ENCODE results near the gene APLP2.
"Not testable (repeated sequence)": the region's sequence is repeated elsewhere in the genome, so short reads cannot be mapped to it uniquely, and the experiment has no call there.

The APLP2 gene

DNA sequence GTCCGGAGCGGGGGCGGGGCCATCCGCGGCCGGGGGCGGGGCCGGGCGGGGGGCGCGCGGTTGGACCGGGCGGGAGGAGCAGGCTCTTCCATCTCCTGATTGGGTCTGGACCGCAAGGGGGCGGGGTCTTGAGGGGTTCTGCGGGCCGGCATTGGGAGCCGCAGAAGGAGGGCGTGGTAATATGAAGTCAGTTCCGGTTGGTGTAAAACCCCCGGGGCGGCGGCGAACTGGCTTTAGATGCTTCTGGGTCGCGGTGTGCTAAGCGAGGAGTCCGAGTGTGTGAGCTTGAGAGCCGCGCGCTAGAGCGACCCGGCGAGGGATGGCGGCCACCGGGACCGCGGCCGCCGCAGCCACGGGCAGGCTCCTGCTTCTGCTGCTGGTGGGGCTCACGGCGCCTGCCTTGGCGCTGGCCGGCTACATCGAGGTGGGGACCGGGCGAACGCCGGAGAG, at the start of gene APLP2:
TSS of gene APLP2 (plus strand) at position 236 of the 450 bp plus-strand sequence. CDS start at position 320, 84 bp downstream.
- H3K9me3 ChIP-seq (ENCODE audit: control insufficient read depth, low read length): no peaks in the 10 kb centered on the region
- peak within 1 kb of the TSS; percentile 61 for H3K4me3 ChIP-seq (ENCODE audit: low read length)
- H3K9ac ChIP-seq (ENCODE audit: low read length): peak within 1 kb of the TSS; percentile 83
- peaks cover 25% of the 10 kb centered on the region for H3K4me1 ChIP-seq (ENCODE audit: control insufficient read depth, insufficient read depth, low read length)
- no peaks in the 10 kb centered on the region for H3K36me3 ChIP-seq (ENCODE audit: control insufficient read depth, insufficient read depth, low read length)
- no peaks in the 10 kb centered on the region for H3K27me3 ChIP-seq (ENCODE audit: control insufficient read depth, insufficient read depth, low read length)

DNA sequence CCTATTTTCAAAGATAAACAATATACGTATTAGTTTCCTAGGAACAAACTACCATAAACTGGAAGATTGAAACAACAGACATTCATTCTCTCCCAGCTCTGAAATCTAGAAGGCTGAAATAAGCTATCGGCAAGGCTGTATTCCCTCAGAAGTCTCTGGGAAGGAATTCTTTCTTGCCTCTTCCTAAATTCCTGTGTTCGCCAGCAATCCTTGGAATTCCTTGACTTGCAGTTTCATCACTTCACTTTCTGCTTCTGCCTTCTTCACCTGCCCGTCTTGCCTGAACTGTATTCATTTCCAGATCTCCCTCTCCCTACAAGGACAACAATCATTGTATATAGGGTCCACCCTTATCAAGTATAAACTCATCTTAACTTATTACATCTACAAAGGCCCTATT, 49.4 kb upstream of the APLP2 start:
- no peak overlapping the region for H3K9ac ChIP-seq (ENCODE audit: low read length)
- no peaks in the 10 kb centered on the region for H3K4me1 ChIP-seq (ENCODE audit: control insufficient read depth, insufficient read depth, low read length)
- H3K36me3 ChIP-seq (ENCODE audit: control insufficient read depth, insufficient read depth, low read length): no peaks in the 10 kb centered on the region
- H3K9me3 ChIP-seq (ENCODE audit: control insufficient read depth, low read length): no peaks in the 10 kb centered on the region
- no peak overlapping the region for H3K4me3 ChIP-seq (ENCODE audit: low read length)
- H3K27me3 ChIP-seq (ENCODE audit: control insufficient read depth, insufficient read depth, low read length): no peaks in the 10 kb centered on the region

DNA sequence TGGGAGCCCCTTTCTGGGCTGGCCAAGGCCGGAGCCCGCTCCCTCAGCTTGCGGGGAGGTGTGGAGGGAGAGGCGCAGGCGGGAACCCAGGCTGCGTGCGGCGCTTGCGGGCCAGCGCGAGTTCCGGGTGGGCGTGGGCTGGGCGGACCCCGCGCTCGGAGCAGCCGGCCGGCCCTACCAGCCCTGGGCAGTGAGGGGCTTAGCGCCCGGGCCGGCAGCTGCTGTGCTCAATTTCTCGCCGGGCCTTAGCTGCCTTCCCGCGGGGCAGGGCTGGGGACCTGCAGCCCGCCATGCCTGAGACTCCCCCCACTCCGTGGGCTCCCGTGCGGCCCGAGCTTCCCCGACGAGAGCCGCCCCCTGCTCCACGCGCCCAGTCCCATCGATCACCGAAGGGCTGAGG, 48.1 kb upstream of the APLP2 start:
- H3K9ac ChIP-seq (ENCODE audit: low read length); H3K36me3 ChIP-seq (ENCODE audit: control insufficient read depth, insufficient read depth, low read length); H3K4me3 ChIP-seq (ENCODE audit: low read length); H3K9me3 ChIP-seq (ENCODE audit: control insufficient read depth, low read length); H3K4me1 ChIP-seq (ENCODE audit: control insufficient read depth, insufficient read depth, low read length); H3K27me3 ChIP-seq (ENCODE audit: control insufficient read depth, insufficient read depth, low read length): not testable (repeated sequence)

DNA sequence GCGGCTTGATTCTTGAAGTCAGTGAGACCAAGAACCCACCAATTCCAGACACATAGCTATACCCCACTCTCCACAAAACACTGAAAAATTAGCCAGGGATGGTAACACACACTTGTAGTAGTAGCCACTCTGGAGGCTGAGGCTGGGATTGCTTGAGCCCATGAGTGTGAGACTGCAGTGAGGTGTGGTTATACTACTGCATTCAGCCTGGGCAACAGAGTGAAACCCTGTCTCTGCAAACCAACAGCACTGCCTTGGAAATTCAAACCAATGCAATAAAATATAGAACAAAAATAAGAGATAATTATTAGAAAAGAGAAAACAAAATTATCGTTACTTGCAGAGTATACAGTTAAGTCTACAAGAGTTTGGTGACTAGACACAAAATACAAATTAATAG, 46.9 kb upstream of the APLP2 start:
- H3K27me3 ChIP-seq (ENCODE audit: control insufficient read depth, insufficient read depth, low read length): no peaks in the 10 kb centered on the region
- no peaks in the 10 kb centered on the region for H3K36me3 ChIP-seq (ENCODE audit: control insufficient read depth, insufficient read depth, low read length)
- no peaks in the 10 kb centered on the region for H3K4me1 ChIP-seq (ENCODE audit: control insufficient read depth, insufficient read depth, low read length)
- no peaks in the 10 kb centered on the region for H3K9me3 ChIP-seq (ENCODE audit: control insufficient read depth, low read length)
- no peak overlapping the region for H3K4me3 ChIP-seq (ENCODE audit: low read length)
- H3K9ac ChIP-seq (ENCODE audit: low read length): no peak overlapping the region

DNA sequence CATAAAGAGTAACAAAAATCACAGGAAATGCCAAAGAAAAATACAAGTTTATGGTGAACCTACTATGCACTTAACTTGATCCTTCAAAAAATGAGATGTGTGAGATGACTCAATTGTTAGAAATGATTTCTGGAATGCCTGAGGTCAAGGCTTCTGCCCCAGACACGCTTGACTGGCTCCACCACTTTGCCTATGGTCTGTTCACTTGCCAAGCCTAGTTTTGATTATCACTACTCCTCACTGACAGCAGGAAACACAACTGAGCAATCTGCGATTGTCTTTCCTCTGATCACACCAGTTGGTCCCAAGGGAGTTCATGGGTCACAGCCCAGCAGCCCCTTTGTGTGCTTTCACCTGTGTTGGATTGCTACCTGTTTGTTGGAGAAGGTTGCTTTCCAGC, 46.5 kb upstream of the APLP2 start:
- no peaks in the 10 kb centered on the region for H3K27me3 ChIP-seq (ENCODE audit: control insufficient read depth, insufficient read depth, low read length)
- H3K4me1 ChIP-seq (ENCODE audit: control insufficient read depth, insufficient read depth, low read length): no peaks in the 10 kb centered on the region
- no peaks in the 10 kb centered on the region for H3K36me3 ChIP-seq (ENCODE audit: control insufficient read depth, insufficient read depth, low read length)
- H3K9ac ChIP-seq (ENCODE audit: low read length): no peak overlapping the region
- H3K9me3 ChIP-seq (ENCODE audit: control insufficient read depth, low read length): no peaks in the 10 kb centered on the region
- H3K4me3 ChIP-seq (ENCODE audit: low read length): no peak overlapping the region

DNA sequence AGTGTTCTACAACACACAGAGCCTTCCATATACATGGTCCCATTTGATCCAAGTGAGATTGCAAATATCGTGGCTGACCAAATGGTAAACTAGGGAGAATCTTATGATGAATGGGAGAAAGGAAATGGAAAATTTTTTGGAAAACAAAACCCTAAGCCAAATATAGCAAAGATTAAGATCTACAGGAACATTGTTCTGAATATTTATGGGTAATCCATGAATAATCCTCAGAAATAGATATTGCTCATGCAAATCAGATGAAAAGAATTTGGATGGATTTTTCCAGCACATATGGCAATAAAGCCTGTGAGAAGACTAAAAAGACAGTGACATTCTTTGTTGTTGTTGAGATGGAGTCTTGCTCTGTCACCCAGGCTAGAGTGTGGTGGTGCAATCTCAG, 45.3 kb upstream of the APLP2 start:
- no peak overlapping the region for H3K4me3 ChIP-seq (ENCODE audit: low read length)

DNA sequence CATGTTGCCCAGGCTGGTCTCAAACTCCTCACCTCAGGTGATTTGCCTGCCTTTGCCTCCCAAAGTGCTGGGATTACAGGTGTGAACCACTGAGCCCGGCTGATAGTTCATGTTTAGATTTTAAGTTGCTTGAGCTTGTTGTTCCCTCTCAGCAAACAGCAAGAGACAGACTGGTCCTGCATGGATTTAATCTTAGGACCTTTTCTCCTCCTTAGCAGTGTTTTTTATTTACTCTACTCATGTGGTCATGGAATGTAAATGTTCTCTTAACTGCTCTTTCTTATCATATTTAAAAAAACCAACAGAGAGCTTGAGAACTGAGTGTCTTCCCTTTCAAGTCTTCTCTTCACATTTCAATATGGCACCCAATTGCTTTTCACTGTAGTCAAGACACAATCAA, 44.3 kb upstream of the APLP2 start:
- no peaks in the 10 kb centered on the region for H3K36me3 ChIP-seq (ENCODE audit: control insufficient read depth, insufficient read depth, low read length)
- H3K9me3 ChIP-seq (ENCODE audit: control insufficient read depth, low read length): no peaks in the 10 kb centered on the region
- H3K4me1 ChIP-seq (ENCODE audit: control insufficient read depth, insufficient read depth, low read length): no peaks in the 10 kb centered on the region
- no peak overlapping the region for H3K4me3 ChIP-seq (ENCODE audit: low read length)
- no peaks in the 10 kb centered on the region for H3K27me3 ChIP-seq (ENCODE audit: control insufficient read depth, insufficient read depth, low read length)
- H3K9ac ChIP-seq (ENCODE audit: low read length): no peak overlapping the region

More for the DNA sequence above, 45.3 kb upstream of the APLP2 start:
- H3K9me3 ChIP-seq (ENCODE audit: control insufficient read depth, low read length): no peaks in the 10 kb centered on the region
- H3K27me3 ChIP-seq (ENCODE audit: control insufficient read depth, insufficient read depth, low read length): no peaks in the 10 kb centered on the region
- no peaks in the 10 kb centered on the region for H3K36me3 ChIP-seq (ENCODE audit: control insufficient read depth, insufficient read depth, low read length)
- no peak overlapping the region for H3K9ac ChIP-seq (ENCODE audit: low read length)
- no peaks in the 10 kb centered on the region for H3K4me1 ChIP-seq (ENCODE audit: control insufficient read depth, insufficient read depth, low read length)

DNA sequence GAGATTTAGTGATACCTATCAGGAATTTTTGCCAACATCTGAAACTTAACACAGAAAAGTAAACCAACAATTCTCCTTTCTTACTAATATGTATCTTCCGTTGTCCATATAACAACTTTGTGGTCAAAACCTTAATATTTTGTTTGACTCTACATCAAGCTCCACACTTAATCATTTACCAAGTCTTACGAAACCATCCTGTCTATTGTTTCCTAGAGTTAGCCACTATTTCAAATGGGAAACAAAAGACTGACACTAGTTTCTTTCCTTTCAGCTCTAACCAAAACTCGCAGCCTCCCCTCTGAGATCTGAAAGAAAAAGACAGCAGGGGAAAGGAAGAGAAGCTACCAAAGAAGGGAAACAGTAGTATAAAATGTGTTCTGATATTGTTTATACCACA, 40.6 kb upstream of the APLP2 start:
- no peak overlapping the region for H3K4me3 ChIP-seq (ENCODE audit: low read length)
- H3K36me3 ChIP-seq (ENCODE audit: control insufficient read depth, insufficient read depth, low read length): no peaks in the 10 kb centered on the region
- no peaks in the 10 kb centered on the region for H3K4me1 ChIP-seq (ENCODE audit: control insufficient read depth, insufficient read depth, low read length)
- H3K27me3 ChIP-seq (ENCODE audit: control insufficient read depth, insufficient read depth, low read length): no peaks in the 10 kb centered on the region
- H3K9me3 ChIP-seq (ENCODE audit: control insufficient read depth, low read length): no peaks in the 10 kb centered on the region
- H3K9ac ChIP-seq (ENCODE audit: low read length): no peak overlapping the region

DNA sequence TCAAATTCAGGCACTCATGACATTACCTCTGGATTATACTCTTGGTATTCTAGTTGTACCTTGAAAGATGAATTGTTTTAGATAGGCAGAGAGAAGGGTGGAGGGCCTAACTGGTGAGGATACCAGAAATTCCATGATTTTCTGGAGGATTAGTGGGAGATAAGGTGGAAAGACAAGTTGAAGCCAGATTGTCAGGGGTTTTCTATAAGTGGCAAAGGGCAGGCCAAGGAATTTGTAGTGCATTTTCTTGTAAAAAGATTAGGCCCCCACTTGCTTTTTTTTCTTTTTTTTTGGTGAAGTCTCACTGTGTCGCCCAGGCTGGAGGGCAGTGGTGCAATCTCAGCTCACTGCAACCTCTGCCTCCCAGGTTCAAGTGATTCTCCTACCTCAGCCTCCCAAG, 38.6 kb upstream of the APLP2 start:
- Histone ChIP-seq H3K4me1 (ENCODE audit: control insufficient read depth, insufficient read depth, low read length) (no peaks in the 10 kb centered on the region), H3K36me3 (ENCODE audit: control insufficient read depth, insufficient read depth, low read length) (no peaks in the 10 kb centered on the region), H3K4me3 (ENCODE audit: low read length) (no peak overlapping the region), H3K9ac (ENCODE audit: low read length) (no peak overlapping the region), H3K9me3 (ENCODE audit: control insufficient read depth, low read length) (no peaks in the 10 kb centered on the region), H3K27me3 (ENCODE audit: control insufficient read depth, insufficient read depth, low read length) (no peaks in the 10 kb centered on the region)

DNA sequence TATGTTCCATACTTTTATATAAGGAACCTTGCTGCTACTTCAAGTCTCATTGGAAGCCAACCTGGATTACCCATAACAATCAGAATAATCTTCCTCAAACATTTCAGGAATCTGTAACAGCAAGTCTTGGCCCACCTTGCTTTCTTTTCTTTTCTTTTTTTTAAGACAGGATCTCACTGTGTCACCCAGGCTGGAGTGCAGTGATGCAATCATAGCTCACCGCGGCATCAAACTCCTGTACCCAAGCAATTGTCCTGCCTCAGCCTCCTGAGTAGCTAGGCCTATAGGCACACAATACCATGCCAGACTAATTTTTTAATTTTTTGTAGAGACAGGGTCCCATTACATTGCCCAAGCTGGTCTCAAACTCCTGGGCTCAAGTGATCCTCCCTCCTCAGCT, 37.7 kb upstream of the APLP2 start:
- Histone ChIP-seq H3K9ac (ENCODE audit: low read length) (no peak overlapping the region), H3K36me3 (ENCODE audit: control insufficient read depth, insufficient read depth, low read length) (no peaks in the 10 kb centered on the region), H3K9me3 (ENCODE audit: control insufficient read depth, low read length) (no peaks in the 10 kb centered on the region), H3K4me3 (ENCODE audit: low read length) (no peak overlapping the region), H3K27me3 (ENCODE audit: control insufficient read depth, insufficient read depth, low read length) (no peaks in the 10 kb centered on the region), H3K4me1 (ENCODE audit: control insufficient read depth, insufficient read depth, low read length) (no peaks in the 10 kb centered on the region)

DNA sequence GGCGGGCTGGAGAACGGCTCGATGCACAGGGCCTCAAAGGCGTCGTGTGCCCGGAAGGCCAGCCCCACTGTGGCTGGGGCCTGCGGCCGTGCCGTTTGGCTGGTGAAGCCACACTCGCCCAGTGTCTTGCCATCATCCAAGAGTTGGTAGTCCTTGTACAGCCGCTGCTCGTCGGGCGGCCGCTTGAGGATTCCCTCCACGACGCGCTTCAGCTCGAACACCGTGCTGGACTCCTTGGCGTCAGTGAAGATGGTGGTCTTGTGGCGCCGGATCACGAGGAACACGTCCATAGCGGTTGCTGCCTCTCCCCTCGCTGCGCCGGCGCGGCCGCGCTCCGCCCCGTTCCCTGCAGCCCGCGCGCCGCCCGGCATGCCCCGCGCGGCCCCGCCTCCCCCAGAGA, 36.8 kb upstream of the APLP2 start:
- Histone ChIP-seq H3K4me3 (ENCODE audit: low read length) (no peak overlapping the region), H3K27me3 (ENCODE audit: control insufficient read depth, insufficient read depth, low read length) (no peaks in the 10 kb centered on the region), H3K9ac (ENCODE audit: low read length) (no peak overlapping the region), H3K36me3 (ENCODE audit: control insufficient read depth, insufficient read depth, low read length) (no peaks in the 10 kb centered on the region), H3K9me3 (ENCODE audit: control insufficient read depth, low read length) (no peaks in the 10 kb centered on the region), H3K4me1 (ENCODE audit: control insufficient read depth, insufficient read depth, low read length) (no peaks in the 10 kb centered on the region)

DNA sequence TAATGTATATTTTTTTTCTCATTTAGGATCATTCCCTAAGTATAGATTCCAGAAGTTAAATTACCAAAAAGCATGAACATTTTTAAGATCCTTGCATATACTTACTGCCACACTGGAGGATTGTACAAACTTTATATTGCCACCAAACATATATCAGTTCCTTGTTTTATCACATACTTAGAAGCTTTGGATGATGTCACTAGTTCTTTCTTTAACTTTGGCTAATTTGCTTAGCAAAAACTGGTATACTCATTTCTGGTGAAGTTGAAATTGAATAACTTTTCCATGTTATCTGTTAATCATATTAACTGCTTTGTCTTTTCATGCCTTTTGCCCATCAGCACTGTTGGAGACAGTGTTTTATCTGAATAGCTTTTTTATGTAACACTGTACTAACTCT, 35.5 kb upstream of the APLP2 start:
- H3K36me3 ChIP-seq (ENCODE audit: control insufficient read depth, insufficient read depth, low read length): no peaks in the 10 kb centered on the region
- H3K27me3 ChIP-seq (ENCODE audit: control insufficient read depth, insufficient read depth, low read length): no peaks in the 10 kb centered on the region
- no peak overlapping the region for H3K9ac ChIP-seq (ENCODE audit: low read length)
- H3K4me3 ChIP-seq (ENCODE audit: low read length): no peak overlapping the region
- no peaks in the 10 kb centered on the region for H3K9me3 ChIP-seq (ENCODE audit: control insufficient read depth, low read length)
- no peaks in the 10 kb centered on the region for H3K4me1 ChIP-seq (ENCODE audit: control insufficient read depth, insufficient read depth, low read length)

DNA sequence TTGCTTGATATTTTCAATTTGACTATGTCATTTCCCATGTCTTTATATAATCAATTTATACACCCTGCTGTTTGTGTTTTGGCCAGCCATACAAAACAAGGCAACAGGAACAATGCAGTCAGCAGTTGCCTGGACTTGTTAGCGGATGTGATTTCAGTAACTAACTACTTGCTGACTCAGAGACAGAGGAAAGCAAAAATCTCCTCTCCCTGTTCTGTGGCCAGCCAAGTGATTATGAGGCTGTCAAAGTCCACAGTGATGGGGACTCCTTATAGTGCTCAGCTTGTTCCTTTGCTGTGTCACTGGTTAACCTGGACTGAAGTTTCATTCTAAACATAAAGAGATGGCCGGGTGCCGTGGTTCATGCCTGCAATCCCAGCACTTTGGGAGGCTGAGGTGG, 32.6 kb upstream of the APLP2 start:
- H3K4me3 ChIP-seq (ENCODE audit: low read length): no peak overlapping the region

More for the DNA sequence above, 32.6 kb upstream of the APLP2 start:
- H3K4me1 ChIP-seq (ENCODE audit: control insufficient read depth, insufficient read depth, low read length): no peaks in the 10 kb centered on the region
- H3K27me3 ChIP-seq (ENCODE audit: control insufficient read depth, insufficient read depth, low read length): no peaks in the 10 kb centered on the region
- no peaks in the 10 kb centered on the region for H3K36me3 ChIP-seq (ENCODE audit: control insufficient read depth, insufficient read depth, low read length)
- no peaks in the 10 kb centered on the region for H3K9me3 ChIP-seq (ENCODE audit: control insufficient read depth, low read length)
- H3K9ac ChIP-seq (ENCODE audit: low read length): no peak overlapping the region
